ENCODE measurements around the gene GPR35. TPM values are rescaled to one million over a fixed set of nuclear protein-coding genes. Genes with fewer than 3 reads are reported as not detected.

Gene GPR35
- total RNA-seq, 1 experiment from 2014 or later: 2.2 TPM

DNA sequence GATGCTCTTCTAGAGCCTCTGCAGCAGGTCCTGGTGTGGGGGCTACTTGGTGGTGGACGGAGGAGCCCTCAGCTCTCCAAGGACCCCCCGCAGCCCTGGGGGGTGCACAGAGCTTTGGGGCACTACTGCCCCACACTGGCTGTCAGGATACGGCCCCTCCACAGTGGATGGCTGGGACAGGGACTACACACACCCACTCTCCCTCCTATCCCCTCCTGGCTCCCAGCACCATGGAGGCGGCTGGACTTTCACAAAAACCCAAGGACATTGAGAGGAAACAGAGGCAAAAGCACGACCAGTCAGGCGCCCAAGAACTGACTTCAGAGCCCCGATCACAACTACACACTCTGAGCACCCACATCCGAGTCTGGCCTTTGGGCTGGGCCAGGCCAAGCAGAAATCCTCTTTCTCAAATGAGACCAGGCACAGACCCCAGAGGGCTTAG is 12.6 kb downstream of the GPR35 start:
- H3K4me3 ChIP-seq: no peak overlapping the region
- H3K9me3 ChIP-seq: no peaks in the 10 kb centered on the region
- no peak for DNase-seq
- H3K27me3 ChIP-seq: 0 out of 2 replicates have a peak, but pooled peaks cover 3% of the 10 kb centered on the region
- H3K36me3 ChIP-seq: no peaks in the 10 kb centered on the region

DNA sequence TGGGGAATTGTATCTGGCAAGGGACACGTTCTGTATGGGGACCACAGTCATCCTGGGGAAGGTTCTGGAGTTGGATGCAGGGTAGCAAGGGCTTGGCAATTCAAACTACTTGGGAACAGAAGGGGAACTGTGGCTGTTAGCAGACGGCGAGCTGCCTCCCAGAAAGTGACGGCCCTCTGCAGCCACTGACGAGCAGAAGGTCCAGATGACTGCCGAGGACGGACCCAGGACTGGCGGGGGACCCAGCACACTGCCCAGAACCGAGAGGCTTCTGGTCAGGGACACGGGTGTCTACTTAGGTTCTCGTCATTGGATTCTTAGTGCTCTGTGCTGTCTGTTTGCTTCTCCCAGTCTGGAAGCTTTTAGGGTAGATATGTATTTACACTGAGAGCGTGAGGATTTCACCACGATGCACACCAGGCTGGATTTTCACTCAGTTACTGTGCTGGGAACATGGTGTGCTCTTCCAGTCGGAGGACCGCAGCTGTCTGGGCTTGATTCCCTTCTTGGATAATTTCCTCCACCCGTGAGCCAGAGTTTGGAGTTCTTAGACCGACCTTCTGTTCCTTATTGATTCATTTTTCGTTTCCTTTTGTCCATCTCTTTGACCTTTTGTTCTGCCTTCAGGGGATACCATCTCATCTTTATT is 13.4 kb downstream of the GPR35 start:
- Histone ChIP-seq H3K9me3 (no peaks in the 10 kb centered on the region), H3K36me3 (no peaks in the 10 kb centered on the region), H3K4me3 (no peak overlapping the region), H3K27me3 (0 out of 2 replicates have a peak, but pooled peaks cover 3% of the 10 kb centered on the region)
- no peak for DNase-seq

DNA sequence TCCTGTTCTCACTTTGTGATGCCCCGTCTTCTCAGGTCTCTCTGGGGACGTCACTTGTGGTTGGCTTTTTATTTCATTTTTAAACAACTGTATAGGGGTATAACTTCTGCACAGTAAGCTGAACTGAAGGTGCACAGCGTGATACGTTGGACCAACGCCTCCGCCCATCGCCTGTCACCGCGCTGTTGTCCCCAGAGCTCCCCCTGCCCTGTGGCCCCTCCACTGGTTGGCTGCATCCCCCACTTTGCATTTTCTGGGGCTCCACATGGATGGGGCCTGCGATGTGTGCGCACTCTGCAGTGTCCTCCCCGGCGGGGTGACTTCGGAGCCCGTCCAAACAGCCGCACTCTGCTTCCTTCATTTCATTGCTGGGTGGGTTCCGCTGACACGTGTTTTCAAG is 14.3 kb downstream of the GPR35 start:
- 0 out of 2 replicates have a peak, but pooled peaks cover 3% of the 10 kb centered on the region for H3K27me3 ChIP-seq

DNA sequence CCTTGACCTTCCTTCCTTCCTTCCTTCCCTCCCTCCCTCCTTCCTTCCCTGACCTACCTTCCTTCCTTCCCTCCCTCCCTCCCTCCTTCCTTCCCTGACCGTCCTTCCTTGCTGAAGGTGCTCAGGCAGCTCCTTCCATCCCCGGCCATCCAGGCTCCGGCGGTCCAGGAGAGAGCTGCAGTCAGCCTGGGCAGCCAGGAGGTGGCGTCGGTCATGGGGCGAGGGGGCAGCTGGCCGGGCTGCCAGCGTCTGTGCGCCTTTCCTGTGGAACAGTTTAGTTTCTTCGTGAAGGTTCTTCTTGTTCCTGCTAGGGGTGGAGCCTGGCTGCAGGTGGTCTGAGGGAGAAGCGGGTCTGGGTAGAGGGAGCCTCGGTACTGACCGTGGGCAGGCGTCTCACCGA is 15.7 kb downstream of the GPR35 start:
- H3K9me3 ChIP-seq: no peaks in the 10 kb centered on the region
- peak; percentile 47 for DNase-seq
- H3K27me3 ChIP-seq: 0 out of 2 replicates have a peak, but pooled peaks cover 3% of the 10 kb centered on the region
- H3K36me3 ChIP-seq: no peaks in the 10 kb centered on the region
- H3K4me3 ChIP-seq: no peak overlapping the region

More for the DNA sequence above, 14.3 kb downstream of the GPR35 start:
- no peaks in the 10 kb centered on the region for H3K36me3 ChIP-seq
- no peaks in the 10 kb centered on the region for H3K9me3 ChIP-seq
- no peak overlapping the region for H3K4me3 ChIP-seq
- DNase-seq: no peak

DNA sequence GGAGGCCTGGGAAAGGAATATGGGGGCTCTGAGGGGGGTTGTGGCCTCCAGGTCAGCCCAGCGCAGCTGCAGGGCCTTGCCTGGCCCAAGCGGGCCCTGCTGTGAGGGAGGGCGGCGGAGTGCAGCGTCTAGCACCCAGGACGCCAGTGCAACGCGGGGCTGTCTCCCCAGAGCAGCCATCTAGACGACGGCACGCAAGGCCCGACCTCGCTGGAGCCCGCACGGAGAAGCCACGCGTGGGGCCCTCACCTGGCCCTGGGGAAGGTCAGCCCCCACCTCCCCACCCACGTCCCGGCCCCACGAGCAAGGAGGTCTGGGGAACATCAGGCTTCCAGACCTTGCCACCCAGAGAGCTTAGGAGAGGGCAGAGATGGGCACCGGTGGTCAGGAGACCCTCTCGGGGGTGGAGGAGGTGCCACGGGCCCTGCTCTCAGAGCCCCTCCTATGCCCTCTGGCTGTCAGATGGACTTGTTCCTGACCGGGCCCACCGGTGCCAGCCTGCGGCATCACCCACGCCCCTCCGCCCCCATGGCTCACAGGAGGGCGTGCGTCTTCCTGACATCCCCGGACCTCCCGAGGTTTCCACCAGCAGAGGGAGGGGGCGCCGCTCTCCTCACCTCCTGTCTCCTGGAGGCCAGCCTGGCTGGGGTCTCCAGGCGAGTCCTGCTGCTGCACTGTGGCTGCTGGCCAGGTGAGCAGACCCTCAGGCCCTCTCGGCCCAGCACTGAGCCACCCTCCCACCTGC is 17.0 kb downstream of the GPR35 start:
- Histone ChIP-seq H3K27me3 (peaks cover 3% of the 10 kb centered on the region; the same call in 1 of the 2 replicates), H3K9me3 (no peaks in the 10 kb centered on the region), H3K4me3 (no peak overlapping the region), H3K36me3 (no peaks in the 10 kb centered on the region)
- no peak for DNase-seq

DNA sequence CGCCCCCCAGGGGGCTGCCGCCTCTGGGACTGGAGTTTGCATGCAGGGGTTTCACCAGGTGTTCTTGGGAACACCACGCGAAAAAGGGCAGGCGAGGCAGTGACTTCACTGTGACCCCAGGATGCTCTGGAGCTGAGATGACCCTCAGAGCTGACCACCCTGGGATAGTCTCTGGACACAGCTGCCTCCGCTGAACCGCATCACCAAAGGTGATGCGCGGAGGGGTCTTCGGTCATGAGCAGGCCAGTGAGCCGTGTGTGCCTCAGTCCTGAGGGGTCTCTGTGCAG is 17.5 kb downstream of the GPR35 start:
- no peaks in the 10 kb centered on the region for H3K36me3 ChIP-seq
- H3K9me3 ChIP-seq: no peaks in the 10 kb centered on the region
- no peak for DNase-seq
- H3K4me3 ChIP-seq: no peak overlapping the region
- peaks cover 3% of the 10 kb centered on the region; the same call in 1 of the 2 replicates for H3K27me3 ChIP-seq

DNA sequence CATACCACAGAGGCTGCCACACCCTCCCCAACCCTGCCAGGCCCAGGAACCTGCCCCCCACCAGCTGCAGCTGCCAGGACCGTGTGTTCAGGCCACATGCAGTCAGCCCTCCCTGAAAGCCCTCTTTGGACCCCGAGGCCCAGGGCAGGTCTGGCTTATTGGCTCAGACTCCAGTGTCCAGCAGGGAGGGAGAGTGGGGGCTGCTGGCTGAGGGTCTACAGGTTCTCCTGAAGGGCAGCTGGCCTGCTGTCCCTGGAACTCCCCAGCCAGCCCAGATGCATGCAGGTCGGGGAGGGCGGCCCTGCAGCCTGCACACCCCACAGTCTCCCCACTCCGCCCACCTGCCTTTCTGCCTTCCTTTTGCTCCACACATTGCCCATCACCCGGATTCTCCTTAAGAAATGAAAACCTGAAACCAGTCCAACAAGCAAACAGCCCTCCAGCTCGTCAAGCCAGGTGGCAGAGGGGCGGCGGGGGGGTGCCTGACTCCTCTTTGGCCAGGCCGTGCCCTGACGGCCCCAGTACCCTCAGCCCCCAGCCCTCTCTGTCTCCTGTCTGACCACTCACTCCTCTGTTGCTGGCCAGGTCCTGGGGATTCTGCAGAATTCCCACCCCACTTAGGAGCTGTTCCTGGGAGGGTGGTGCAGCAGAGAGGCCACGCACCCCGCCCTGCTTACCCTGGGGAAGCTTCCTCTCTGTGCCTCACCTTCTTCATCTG is 18.0 kb downstream of the GPR35 start:
- H3K27me3 ChIP-seq: peaks cover 3% of the 10 kb centered on the region; the same call in 1 of the 2 replicates
- no peak for DNase-seq

DNA sequence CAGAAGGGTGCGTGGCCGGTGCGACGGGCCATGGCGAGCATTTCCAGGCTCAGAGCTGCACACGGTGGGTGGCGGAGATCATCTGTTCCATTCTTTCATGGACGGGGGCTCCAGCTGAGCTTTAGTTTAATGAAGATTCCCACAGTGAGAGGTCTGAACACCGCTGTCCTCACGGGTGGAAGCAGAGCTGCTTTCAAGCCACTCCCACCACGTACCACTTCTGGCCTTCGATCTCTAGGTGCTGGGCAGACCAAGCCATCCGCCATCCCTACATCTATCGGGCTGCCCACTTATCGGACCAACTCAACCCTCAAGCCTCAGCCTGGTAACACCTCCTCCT is 18.5 kb downstream of the GPR35 start:
- no peak for DNase-seq
- H3K36me3 ChIP-seq: no peaks in the 10 kb centered on the region
- no peaks in the 10 kb centered on the region for H3K9me3 ChIP-seq
- H3K27me3 ChIP-seq: peaks cover 3% of the 10 kb centered on the region; the same call in 1 of the 2 replicates
- H3K4me3 ChIP-seq: no peak overlapping the region

More for the DNA sequence above, 18.0 kb downstream of the GPR35 start:
- Histone ChIP-seq H3K36me3 (no peaks in the 10 kb centered on the region), H3K9me3 (no peaks in the 10 kb centered on the region), H3K4me3 (no peak overlapping the region)

DNA sequence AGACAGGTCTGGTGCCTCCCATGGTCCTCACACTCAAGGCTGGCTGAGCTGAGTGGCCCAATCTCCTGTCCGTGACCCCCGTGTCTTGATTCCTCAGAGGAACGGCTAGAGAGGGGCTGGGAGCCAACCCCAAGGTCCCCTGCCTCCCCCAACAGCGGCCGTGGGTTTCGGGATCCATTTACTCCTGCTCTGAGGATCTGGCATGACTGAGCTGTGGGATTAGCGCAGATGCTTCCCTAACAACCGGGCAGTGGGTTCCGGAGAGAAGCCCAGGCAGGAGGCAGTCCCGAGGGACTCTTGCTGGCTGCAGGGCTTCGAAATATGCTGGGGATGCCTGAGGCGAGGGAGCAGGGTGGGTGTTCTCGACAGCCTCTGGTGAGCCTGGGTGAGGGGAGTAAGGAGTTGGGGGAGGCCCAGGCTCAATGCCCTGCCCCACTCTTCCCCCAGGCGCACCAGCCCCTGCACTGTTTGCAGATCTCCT is 18.9 kb downstream of the GPR35 start:
- H3K4me3 ChIP-seq: no peak overlapping the region

DNA sequence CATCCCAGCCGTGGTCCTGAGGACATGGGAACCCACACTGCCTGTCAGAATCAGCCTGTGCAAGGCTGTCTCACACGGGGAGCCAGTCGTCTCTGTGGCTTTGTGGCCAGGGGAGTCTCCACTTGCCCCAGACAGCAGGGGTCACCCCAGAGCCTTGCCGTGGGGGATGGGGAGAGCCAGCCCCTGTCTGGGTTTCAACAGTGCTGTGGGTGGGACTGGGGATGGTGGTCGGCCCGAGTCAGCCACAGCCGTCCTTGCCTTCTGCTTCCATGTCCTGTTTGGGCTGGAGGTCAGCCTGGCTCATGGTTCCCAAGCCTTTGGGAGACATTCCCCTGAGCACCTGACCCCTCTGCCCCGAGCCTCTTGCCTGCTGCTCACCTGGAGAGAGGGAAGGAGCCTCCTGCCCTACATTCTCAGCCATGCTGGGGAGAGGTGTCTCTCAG is 19.6 kb downstream of the GPR35 start:
- Histone ChIP-seq H3K27me3 (peaks cover 6% of the 10 kb centered on the region; the same call in 1 of the 2 replicates), H3K4me3 (no peak overlapping the region), H3K9me3 (no peaks in the 10 kb centered on the region), H3K36me3 (no peaks in the 10 kb centered on the region)
- no peak for DNase-seq

More for the DNA sequence above, 18.9 kb downstream of the GPR35 start:
- no peak for DNase-seq
- Histone ChIP-seq H3K9me3 (no peaks in the 10 kb centered on the region), H3K27me3 (no peaks in the 10 kb centered on the region; the same call in 1 of the 2 replicates), H3K36me3 (no peaks in the 10 kb centered on the region)

DNA sequence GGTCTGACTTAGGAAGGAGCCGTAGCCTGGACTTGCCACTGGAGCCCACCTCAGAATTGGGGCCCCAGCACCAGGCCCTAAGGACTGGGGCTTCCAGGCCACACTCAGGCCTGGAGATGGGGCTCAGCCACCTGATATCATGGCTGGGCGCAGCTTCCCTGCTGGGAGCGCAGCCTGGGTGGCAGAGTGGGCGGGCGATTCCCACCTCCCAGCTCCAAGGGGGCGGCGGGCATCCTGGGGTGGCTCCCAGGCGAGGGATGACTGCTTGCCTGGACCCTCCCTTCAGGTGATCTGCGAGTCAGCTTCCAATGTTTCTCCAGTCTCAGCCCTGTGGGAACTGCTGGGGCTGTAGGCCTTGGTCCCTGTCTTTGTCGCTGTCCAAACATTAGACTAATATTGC is 20.1 kb downstream of the GPR35 start:
- Histone ChIP-seq H3K4me3 (no peak overlapping the region), H3K27me3 (peaks cover 8% of the 10 kb centered on the region; the same call in 1 of the 2 replicates)

DNA sequence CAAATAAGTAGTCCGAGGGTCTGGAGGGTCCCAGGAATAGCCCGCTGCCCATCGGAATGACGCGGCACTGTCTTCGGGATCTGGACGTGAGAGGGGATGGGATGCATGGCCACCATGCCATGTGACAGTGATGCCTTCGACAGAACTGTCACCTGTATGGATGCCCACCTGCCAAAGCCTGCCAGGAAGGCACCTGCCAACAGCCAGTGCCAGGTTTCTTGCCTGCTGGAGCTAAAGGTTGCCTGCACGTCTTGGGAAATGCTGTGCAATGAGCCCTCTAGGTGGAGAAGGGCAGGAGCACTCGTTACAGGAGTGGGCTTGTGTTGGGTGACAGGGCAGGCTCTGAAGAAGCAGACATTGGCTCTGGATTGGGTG is 20.5 kb downstream of the GPR35 start:
- Histone ChIP-seq H3K27me3 (peaks cover 10% of the 10 kb centered on the region; the same call in 1 of the 2 replicates), H3K9me3 (no peaks in the 10 kb centered on the region), H3K36me3 (no peaks in the 10 kb centered on the region), H3K4me3 (no peak overlapping the region)
- DNase-seq: no peak

More for the DNA sequence above, 20.1 kb downstream of the GPR35 start:
- Histone ChIP-seq H3K9me3 (no peaks in the 10 kb centered on the region), H3K36me3 (no peaks in the 10 kb centered on the region)
- no peak for DNase-seq

DNA sequence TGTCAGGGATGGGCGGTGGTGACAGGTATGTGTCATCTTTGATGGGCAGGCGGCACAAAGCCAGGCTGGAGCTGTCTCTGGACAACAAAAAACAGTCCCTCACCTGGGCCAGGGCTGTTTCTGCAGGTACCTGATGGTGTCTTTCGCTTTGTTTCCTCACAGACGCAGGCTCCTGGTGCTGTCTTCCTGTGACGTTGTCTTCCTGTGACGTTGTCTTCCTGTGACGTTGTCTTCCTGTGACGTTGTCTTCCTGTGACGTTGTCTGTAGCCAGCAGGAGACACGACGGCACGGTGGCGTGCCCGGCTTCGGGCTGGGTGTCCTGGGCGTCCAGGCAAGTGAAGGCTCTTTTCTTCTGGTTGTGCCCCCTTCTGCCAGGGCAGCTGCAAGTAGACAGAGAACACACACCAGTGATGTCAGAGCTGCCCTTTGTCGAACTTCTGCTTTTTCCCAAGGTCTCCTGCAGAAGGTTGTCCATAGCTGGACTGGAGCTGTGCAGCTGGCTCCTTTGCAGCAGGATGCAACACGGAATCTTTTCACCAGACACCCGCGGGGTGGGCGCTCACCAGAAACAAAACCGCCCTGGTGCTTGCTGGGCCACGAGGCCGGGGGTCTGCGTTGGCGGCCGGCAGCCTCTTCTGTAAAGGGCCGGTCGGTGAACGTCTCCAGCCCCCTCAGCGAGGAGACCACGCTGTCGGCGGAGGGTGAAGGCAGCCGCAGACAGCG is 21.1 kb downstream of the GPR35 start:
- Histone ChIP-seq H3K9me3 (0 out of 2 replicates have a peak, but pooled peaks cover under 1% of the 10 kb centered on the region), H3K4me3 (no peak overlapping the region), H3K36me3 (no peaks in the 10 kb centered on the region), H3K27me3 (peaks cover 12% of the 10 kb centered on the region; the same call in 1 of the 2 replicates)
- DNase-seq: no peak

DNA sequence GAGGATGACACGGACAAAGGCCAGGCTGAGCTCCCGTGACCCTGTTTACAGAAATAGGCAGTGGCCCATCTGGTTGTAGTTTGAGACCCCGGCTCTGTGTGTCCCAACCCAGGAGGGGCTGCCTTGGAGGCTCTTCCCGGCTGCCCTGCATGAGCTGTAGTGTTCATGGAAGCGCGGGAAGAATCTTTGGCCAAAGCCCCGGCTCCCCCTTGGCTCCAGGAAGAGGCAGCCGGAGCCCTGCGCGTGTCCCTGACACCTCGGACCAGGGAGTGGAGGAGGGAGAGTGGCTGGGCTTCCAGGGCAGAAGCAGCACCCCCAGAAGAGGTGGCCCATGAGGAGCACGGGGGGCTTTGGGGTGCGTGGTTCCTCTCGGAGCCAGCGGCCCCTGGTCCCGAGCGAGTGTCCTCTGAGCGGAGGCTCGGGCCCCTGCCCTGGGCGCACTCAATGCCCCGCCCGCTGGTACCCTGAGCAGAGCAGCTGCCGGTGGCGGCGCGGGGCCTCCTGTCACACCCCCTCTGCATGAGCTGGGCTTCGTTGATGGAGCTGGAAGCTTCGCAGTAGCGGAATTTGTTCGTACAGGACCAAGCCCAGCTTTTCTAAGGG is 21.7 kb downstream of the GPR35 start:
- Histone ChIP-seq H3K4me3 (no peak overlapping the region), H3K27me3 (peaks cover 17% of the 10 kb centered on the region; the same call in 1 of the 2 replicates), H3K36me3 (no peaks in the 10 kb centered on the region), H3K9me3 (0 out of 2 replicates have a peak, but pooled peaks cover 1% of the 10 kb centered on the region)
- no peak for DNase-seq

DNA sequence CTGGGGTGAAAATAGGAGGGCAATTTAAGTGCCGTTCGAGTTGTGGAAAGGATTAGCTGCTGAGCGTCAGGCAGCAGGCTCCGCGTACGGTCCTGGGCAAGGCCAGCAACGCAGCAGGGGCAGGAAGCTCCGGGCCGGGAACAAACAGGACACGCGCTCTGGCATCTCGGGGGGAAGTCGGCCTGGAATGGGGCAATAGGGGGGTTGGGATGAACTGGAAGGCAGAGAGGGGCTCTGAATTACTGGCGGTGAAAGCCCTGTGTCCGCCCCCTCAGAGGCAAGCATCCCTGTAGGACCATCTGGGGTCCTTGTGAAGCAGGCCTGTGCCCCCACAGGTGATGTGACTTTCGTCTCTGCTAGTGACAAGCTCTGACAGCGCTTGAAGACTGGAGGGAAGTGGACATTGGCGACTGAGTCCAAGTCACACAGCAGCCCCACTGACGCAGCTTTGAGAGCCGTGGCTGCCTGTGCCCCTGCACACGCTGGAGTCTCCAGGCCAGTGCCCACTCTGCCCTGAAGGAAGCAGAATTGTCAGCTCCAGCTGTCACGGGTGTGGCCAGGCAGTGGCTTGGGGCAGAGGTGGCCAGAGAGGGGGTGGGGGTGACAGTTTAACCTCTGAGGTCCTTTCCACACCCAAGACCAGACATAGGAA is 22.3 kb downstream of the GPR35 start:
- no peak for DNase-seq
- Histone ChIP-seq H3K27me3 (peaks cover 22% of the 10 kb centered on the region), H3K9me3 (0 out of 2 replicates have a peak, but pooled peaks cover 1% of the 10 kb centered on the region), H3K4me3 (no peak overlapping the region), H3K36me3 (no peaks in the 10 kb centered on the region)

Data from MG63 (cell line).